NCI-H1105 (cell line): ENCODE results near the gene NME8.
"Not testable (repeated sequence)": the region's sequence is repeated elsewhere in the genome, so short reads cannot be mapped to it uniquely, and the experiment has no call there.

Source experiments
- DNase-seq: peaks from one replicate; lab custom pipeline; 2025; lab: John Stamatoyannopoulos, UW

NME8 gene, protein sequence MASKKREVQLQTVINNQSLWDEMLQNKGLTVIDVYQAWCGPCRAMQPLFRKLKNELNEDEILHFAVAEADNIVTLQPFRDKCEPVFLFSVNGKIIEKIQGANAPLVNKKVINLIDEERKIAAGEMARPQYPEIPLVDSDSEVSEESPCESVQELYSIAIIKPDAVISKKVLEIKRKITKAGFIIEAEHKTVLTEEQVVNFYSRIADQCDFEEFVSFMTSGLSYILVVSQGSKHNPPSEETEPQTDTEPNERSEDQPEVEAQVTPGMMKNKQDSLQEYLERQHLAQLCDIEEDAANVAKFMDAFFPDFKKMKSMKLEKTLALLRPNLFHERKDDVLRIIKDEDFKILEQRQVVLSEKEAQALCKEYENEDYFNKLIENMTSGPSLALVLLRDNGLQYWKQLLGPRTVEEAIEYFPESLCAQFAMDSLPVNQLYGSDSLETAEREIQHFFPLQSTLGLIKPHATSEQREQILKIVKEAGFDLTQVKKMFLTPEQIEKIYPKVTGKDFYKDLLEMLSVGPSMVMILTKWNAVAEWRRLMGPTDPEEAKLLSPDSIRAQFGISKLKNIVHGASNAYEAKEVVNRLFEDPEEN

DNA sequence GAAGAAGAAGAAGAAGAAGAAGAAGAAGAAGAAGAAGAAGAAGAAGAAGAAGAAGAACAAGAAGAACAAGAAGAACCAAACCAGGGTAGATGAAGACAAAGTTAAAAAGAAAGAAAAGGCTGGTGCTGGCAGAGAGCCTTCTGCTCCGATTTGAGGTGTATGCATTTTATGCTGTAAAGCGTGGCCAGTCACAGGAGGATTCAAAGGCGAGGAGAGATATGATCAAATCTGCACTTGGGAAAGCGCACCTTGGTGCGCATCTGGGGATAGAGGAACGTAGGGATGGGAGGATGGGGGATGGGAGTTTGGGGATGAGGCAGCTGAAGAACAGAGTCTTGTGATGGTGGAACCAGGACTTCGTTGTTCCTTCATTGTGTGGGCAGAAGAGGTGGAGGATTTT lies at the start of gene NME8:
NME8 (plus strand) TSS at position 301 of the 400 bp plus-strand sequence. CDS start 1,670 bp downstream, outside the sequence.
- no peak for DNase-seq

DNA sequence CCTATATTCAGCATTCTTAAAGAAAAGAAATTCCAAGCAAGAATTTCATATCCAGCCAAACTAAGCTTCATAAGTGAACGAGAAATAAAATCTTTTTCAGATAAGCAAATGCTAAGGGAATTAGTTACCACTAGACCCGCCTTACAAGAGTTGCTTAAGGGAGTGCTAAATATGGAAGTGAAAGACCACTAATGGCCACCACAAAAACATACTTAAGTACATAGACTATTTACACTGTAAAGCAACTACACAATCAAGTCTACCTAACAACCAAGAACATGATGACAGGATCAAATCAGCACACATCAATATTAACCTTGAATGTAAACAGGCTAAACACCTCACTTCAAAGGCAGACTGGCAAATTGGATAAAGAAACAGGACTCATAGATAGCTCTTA lies 42.2 kb upstream of the NME8 start:
- no peak for DNase-seq

DNA sequence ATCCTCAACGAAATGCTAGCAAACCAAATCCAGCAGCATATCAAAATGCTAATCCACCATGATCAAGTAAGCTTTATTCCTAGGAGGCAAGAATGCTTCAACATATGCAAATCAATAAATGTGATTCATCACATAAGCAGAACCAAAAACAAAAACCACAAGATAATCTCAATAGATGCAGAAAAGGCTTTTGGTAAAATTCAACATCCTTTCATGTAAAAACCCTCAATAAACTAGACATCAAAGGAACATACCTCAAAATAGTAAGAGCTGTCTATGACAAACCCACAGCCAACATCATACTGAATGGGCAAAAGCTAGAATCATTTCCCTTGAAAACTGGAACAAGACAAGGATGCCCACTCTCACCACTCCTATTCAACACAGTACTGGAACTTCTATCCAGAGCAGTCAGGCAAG lies 36.2 kb upstream of the NME8 start:
- not testable (repeated sequence) for DNase-seq

DNA sequence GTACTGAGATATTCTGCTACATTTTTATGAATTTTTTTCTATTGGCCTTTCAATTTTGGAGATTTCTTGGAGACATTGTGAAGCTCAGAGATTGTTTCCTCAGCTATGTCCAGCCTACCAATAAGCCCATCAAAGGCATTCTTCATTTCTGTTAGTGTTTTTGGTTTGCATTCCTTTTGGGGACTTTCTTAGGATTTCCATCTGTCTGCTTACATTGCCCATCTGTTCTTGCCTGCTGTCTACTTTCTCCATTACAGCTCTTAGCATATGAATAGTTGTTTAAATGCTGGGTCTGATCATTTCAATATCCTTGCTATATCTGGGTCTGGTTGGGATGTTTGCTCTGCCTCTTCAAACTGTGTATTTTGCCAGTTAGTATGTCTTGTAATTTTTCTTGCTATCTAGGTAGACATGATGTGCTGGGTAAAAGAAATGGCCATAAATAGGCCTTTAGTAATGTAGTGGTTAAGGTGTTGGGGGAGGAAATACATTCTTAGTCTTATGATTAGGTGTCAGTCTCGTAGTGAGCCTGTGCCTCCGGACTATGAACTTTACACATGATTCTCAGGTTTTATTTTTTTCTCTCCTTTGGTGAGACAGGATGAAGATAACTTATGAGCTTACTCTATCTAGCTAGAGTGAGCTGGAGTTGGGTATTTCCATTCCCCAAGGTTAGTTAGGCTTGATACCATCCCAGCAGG lies 32.6 kb upstream of the NME8 start:
- no peak for DNase-seq

DNA sequence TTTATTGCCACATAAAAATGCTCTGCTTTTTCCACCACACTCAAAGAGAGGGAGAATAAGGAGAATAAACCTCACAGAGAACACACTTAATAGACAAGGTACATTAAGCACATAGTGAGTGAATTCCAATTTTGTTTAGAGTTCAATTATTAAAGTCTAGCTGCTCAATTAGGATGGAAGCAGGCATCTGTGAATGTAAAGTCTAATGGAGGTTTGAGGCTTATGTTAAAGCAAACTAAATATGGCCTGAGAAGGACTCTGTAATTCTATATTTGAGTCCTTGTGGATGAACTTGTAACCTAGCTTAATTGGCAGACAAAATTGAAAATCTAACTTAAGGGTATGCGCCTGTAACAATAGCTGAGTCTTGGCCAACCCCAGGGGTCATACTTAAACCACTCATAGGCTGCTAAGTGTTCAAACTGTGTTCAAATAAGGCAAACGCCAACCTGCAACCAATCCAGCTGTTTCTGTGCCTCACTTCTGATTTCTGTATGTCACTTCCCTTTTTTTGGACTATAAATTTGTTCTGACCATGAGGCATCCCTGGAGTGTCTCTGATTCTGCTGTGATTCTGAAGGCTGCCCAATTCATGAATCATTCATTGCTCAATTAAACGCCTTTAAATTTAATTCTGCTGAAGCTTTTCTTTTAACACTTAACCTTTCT lies 31.3 kb upstream of the NME8 start:
- no peak for DNase-seq

DNA sequence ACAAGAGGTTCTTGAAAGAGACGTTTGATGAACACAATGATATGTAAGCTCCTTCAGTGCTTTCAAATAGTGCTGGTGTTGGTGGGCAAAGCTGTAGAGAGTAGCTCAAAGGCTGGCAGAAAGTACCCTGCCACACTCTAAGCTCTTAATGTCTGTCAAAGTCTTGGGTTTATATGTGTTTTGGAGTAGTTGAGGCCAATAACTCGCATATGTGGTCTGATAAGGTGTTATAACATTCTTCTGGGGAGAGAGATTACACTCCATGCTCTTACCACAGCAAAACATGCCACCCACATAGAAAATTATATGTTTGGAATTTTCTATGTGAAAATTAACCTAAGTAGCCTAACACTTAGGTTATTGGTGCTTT lies 30.8 kb upstream of the NME8 start:
- DNase-seq: no peak

DNA sequence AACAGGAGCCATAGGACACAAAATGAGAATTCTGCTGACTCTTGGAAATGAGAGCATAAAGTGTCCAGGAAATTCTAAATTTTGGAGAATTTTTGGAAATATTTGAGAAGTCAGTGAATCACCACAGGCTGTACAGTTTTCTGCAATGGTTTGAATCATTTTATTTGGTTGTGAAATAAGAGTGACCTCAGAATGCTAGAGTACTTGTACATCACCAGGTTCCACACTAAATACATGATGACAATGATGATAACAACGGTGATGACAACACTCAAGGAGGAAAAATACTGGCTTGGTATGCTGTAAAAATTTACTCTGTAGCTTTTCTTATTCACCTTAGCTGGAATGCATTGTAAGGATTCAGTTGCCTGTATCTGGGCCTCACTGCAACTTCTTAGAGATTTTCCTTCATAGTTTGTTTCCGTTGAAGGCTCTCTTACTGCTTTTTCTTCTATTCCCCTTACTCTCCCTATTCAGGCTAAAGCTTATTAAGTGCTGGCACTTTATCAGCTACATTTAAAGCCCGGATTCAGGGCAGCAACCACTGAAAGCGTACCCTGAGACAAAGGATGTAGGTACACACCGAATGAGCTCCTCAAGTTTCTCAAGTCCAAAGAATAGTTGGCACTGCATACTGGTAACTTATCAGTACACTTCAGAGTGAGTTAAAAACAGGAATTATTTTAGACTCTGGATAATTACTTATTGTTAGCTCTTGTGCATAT lies 30.2 kb upstream of the NME8 start:
- DNase-seq: no peak

DNA sequence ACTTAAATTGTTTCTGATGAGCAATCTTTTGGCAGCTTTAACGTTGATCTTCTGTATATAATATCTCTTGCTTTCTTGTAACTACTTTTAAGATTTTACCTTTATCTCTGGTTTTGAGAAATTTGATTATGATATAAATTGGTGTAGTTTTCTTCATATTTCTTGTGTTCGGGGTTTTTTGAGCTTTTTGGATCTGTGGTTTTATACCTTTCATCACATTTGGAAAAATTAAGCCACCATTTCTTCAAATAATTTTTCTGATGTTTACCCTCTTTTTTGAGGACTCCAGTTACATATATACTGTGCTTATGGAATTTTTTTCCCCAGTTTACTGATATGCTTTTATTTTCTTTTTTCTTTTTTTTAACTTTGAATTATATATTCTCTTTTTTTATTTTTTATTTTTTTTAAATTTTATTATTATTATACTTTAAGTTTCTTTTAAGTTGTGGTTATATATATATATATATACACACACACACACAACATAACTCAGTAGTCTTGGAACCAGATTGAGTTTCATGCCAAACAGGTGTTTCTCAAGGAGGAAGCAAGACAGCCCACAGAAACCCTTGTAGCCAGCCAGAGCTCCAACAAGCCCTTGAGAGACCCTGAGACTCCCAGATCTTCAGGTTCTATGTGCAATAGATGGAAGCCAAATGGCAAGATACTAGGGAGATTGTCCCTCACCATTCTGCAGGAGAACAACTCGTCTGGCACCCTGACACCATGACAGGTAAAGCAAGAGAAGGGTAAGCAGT lies 27.5 kb upstream of the NME8 start:
- no peak for DNase-seq

DNA sequence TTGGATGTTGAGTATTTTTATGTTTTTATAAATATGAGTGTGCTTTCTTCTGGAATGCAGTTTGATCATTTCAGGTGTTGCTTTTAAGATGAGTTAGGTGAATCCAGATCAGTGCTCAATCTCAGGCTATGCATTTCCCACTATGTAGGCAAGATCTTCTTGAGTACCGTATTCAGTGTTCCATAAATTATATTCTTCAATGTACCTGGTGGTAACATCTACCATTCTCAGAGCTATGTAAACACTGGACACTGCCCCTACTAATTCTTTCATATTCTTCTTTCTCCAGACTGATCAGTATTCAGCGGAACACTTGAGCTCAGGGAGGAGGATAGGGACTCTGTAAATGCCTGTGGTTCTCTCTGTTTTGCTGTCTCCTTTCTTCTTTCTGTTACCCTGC lies 25.5 kb upstream of the NME8 start:
- DNase-seq: no peak

DNA sequence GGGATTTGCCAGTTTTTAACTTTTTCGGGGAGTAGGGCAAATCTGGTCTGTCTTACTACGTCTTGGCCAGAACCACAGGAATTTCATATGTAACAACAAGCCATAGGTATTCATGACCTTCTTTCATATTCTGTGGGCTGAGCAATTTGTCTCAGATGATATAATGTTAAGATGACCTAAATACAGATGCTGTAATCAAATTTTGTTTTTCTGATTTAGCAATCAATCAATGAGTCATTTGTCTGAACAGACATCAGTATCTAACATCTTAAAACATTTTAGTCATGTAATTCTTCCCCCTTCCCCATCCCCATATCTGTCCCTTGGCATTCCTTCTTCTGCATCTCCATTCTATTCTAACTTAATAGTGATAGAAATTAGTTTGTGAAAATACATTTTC lies 24.8 kb upstream of the NME8 start:
- no peak for DNase-seq

DNA sequence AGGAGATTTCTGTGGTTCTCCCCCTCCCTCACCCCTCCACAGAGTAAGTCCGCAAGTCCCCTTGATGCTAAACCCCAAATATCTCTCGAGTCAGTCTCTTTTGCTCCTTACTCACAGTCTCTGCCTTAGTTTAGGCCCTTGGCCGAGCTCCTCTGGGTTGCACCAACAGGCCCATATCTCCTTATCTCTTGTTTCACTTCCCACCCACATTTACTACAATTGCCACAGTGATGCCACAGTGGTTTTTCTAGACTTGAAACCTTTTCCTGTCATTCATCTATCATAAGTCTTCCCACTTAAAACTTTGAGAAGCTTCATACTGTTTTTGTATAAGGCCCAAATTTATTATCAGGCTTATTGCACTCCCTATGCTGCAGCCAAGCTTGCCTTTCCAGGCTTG lies 23.4 kb upstream of the NME8 start:
- no peak for DNase-seq

DNA sequence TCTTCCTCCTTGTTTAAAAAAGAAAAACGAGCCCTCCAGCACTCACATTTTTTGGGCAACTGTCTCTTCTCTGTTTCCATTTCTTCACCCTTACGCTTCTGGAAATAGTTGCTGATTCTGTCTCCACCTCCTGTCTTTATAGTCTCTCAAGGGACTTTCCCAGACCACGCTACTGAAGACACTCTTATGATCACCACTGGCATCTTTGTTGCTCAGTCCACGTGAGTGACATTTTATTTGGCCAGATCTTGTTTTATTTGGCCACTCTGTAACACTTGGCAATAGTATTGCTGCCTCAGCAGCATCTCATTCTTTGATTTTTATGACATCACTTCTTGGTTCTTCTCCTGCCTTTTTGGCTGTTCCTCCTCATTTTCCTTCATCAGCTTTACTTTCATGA lies 21.6 kb upstream of the NME8 start:
- DNase-seq: no peak

DNA sequence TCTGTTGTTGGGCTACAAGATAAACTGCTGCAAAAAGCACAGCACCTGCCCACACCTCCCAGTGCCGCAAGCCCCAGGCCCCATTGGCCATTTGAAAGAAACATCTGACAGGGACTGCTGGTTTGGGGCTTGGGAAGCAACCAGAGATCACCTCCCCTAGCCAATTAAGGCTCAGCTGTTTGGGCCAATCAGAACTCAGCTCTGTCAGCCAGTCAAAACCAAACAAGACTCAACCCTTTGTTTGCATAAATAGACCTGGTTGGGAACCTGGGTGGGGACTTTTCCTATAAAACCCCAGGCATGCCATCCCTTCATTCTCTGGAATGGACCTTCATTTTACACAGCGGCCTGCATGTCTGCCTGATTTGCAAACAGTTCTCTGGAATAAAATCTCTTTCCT lies 17.2 kb upstream of the NME8 start:
- no peak for DNase-seq

DNA sequence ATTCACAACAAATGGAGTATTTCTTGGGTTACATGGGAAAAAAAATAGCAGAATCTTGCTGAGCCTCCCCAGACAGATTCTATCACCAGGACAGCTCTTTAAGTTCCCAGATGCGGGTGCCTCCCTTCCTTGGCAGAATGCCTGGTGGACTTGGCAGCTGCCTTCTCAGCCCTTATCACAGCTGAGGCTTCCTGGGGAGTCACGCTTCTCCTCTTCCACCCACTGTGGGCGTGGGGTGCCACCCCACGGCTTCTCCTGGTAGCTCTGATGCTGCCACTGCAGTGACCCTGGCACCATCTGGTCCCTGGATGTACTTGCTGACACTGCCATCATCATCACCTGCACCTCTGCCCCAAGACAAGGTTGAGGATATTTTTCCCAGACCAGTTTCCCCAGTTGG lies 16.2 kb upstream of the NME8 start:
- peak; percentile 85 for DNase-seq

DNA sequence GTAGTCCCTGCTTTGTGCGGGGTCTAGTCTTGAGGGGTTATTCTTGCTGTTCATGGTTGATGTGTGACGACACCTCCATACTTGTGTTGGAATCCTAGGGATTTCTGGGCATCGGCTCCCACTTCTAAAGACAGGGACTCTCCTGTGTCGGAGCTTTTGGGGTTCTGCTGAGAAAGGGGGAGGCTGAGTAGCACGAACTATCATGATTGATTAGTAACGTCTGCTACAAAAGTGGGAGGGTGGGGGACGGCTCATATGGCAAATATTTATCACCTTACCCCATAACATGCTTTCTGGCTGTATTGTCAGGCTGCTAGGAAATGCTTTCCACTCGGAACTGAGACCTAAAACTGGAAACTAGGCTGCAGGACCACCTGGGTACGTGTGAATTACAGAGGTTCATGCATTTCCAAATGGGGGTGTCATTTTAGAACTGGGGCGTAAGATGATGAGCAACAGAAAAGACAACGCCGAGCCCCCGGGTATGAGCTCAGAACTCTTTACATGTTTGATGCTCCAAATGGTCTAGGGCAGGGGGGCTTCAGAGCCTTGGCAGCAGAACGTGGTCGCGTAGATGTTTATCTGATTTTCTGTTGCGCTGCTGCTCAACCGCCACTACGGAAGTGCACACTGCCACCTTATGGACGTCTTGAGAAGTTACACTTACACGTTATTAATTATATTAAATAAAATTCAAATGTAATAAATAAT lies 15.1 kb upstream of the NME8 start:
- DNase-seq: peak; percentile 64

DNA sequence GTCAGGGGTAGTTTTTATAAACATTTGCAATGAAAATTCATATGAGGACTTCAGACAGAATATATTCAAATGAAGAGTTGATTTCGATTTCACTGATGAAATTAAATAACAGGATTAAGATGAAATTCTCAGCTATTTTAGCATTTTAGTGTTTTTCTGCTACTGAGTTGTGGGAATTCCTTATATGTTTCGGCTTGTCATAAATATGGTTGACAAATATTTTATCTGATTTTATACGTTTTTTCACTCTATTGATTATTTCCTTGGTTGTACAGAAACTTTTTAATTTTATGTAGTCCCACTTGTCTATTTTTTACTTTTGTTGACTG lies 14.6 kb upstream of the NME8 start:
- no peak for DNase-seq

DNA sequence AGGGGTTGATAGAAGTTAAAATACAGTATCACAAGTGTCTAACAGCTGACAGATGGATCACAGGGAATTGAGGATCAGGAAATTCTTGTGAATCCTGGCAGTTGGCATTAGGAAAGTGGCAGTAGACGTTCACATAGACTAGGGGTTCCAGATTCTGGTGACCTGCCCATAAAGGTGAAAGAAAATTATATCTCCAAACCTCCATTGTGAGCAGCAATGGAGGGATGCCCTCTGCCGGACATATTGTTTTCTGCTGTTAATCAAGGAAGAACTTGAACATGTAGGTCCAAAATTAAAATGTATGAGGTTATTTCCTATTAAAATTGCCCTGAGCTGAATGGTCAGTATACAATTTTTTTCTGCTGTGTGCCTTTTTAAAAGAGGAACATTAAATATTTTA lies 5.1 kb downstream of the NME8 start:
- DNase-seq: no peak

DNA sequence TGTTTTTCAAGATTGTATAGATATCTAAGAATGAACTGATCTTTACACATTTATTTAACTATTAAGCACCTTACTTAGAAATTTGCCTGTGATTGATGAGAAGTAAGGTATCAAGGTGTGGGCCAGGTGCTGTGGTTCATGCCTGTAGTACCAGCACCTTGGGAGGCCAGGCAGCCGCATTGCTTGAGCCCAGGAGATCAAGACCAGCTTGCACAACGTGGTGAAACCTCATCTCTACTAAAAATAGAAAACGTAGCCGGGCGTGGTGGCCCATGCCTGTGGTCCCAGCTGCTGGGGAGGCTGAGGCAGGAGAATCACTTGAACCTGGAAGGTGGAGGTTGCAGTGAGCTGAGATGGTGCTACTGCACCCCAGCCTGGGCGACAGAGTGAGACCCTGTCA lies 33.7 kb downstream of the NME8 start:
- DNase-seq: no peak

DNA sequence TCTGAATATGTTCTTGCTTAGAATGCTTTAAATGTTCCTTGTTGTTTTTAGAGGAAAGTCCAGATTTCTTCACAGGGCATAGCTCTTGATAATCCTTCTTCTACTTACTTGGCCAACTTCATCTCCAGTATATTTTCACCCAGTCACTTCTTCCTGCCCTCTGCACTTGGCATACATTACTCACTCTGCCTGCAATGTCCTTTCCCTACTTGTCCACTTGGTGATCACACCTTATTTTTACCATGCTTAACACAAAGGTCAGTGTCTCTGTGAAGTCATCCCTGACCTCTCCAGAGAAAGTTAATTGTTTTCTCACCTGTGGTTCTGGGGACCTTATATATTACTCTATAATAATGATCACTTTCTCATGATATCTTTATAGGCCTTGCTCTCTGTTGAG lies 45.0 kb downstream of the NME8 start:
- no peak for DNase-seq

DNA sequence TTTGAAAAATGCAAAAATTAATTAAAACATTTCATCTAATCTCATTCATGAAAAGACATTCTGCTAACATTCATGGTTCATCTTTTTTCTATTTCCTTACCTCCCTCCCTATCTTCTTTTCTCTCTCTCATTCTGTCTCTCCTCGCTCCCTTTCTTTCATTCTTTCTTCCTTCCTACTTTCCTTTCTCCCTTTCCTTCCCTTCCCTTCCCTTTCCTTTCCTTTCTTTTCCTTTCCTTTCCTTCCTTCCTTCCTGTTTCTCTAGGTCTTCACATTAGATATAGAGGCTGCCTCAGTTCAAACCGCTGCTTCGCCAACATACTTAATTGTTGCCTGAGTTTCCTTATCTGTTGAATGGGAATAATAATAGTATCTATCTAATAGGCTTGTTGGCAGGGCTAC lies 46.3 kb downstream of the NME8 start:
- DNase-seq: no peak

DNA sequence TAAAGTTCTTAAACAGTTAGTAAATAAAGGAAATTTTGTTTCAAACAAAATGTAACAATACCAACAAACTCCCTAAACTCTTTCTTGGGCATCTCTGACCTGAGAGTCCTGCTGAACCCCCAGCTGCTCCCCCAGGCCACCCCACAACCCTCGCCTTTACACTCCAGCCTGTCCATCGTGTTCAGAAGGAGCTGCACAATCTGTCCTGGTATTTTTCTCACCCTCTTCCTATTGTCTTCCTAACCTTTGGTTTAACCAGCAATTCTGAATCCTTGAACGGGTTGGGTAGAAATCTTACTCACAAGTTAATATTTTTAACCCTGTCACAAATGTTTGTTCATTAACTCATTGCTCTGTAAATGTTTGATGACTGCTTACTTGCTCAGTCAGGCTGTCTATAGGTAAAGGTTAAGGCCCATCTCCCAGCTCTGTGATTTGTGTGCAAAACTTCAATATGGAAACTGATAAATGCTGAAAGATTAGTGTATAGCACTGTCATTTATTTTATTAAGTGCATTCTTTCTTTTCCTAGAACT lies 51.4 kb downstream of the NME8 start:
- no peak for DNase-seq
